ENCODE data around the gene HOXA9. TPM values are rescaled to one million over a fixed set of nuclear protein-coding genes. Genes with fewer than 3 reads are reported as not detected.

The HOXA9 gene
- total RNA-seq, 1 donor from 2014 or later, result not detected

DNA sequence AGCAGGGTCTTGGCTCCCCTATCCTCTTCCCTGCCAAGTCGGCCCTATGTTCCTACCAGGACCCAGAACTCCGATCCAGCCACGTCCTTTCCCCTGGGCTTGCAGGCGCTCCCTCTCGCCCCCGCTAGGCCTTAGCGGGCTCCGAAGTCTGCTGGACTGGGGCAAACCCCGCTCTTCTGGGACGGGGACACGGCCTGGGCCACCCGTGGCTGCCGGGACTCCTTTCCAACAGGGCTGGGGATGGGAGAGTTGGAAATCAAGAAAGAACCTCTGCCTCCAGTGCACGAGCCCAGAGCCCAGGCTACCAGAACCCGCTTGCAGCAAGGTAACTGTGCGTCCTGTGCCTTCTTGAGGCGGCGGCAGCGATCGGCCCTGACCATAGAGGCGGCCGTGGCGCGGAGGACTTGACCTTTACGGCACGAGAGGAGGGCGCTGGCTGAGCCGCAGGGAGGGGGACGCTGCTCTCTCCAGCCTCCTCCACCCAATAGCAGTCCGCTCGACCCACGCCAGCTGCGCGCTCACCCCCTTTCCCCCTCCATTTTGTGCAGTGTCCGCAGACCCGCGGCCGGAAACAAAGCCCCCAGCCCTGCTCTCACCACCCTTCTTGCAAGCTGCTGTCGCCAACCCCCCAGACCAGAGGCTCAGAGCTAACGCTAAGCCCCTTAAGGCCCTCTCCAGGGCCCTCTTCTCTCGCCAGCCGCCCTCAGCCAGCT, 26.7 kb upstream of the HOXA9 start:
- Histone ChIP-seq H3K4me1 (peaks cover 5 to 14% of the 10 kb centered on the region in 2 donors), H3K27me3 (peaks cover 48% of the 10 kb centered on the region), H3K4me3 (peak overlapping the region; percentile 45 to 47), H3K9me3 (no peaks in the 10 kb centered on the region), H3K27ac (no peak overlapping the region), H3K36me3 (no peaks in the 10 kb centered on the region)
- TF ChIP-seq, protein P1, sequence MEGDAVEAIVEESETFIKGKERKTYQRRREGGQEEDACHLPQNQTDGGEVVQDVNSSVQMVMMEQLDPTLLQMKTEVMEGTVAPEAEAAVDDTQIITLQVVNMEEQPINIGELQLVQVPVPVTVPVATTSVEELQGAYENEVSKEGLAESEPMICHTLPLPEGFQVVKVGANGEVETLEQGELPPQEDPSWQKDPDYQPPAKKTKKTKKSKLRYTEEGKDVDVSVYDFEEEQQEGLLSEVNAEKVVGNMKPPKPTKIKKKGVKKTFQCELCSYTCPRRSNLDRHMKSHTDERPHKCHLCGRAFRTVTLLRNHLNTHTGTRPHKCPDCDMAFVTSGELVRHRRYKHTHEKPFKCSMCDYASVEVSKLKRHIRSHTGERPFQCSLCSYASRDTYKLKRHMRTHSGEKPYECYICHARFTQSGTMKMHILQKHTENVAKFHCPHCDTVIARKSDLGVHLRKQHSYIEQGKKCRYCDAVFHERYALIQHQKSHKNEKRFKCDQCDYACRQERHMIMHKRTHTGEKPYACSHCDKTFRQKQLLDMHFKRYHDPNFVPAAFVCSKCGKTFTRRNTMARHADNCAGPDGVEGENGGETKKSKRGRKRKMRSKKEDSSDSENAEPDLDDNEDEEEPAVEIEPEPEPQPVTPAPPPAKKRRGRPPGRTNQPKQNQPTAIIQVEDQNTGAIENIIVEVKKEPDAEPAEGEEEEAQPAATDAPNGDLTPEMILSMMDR (IDR thresholded peaks at IDR 0.05), result no peak
- DNase-seq (ENCODE audit: low spot score in 2 of 2), result peak in 1 of 2 donors; percentile 62
- intact Hi-C loops (cut with DNase I), result loop anchor here (10.0 kb wide), 2 partner anchors 583 to 1223 kb away; partner anchors contain the start of gene CREB5

DNA sequence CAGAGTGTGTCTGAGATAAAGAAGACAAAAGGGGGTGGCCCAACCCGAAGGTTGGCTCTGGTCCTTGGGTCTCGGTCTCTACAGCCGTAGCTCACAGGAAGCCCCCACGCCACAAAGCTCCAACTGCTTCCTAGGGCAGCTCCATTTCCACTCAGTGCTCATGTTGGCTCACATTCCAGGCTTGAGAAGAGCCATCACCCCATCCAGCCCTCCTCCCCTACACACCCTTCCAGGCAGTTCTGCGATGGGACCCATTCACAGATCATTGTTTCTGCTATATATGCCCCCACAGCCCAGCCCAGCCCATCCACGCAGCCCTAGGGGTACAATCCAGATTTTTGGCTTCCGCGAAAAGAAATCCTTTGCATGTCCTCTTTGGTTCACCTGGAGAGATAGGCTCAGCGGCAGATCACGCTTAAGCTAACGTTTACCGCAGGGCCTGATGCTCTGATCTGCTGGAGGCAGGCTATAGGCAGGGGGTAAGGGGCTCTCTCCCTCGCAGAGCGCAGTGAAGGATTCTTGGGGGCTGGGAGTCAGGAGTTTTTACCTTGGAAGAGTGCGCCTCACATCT, 25.9 kb upstream of the HOXA9 start:
- peaks cover 43% of the 10 kb centered on the region for H3K27me3 ChIP-seq
- peaks cover 5 to 14% of the 10 kb centered on the region in 2 donors for H3K4me1 ChIP-seq
- intact Hi-C loops (cut with DNase I), result loop anchor here (10.0 kb wide), 2 partner anchors 584 to 1224 kb away; partner anchors contain the start of gene CREB5
- no peaks in the 10 kb centered on the region for H3K9me3 ChIP-seq
- H3K36me3 ChIP-seq, result no peaks in the 10 kb centered on the region
- TF ChIP-seq, protein P1 (IDR thresholded peaks at IDR 0.05), result no peak
- H3K4me3 ChIP-seq, result no peak overlapping the region
- DNase-seq (ENCODE audit: low spot score in 2 of 2), result peak in 1 of 2 donors; percentile 61
- H3K27ac ChIP-seq, result no peak overlapping the region

DNA sequence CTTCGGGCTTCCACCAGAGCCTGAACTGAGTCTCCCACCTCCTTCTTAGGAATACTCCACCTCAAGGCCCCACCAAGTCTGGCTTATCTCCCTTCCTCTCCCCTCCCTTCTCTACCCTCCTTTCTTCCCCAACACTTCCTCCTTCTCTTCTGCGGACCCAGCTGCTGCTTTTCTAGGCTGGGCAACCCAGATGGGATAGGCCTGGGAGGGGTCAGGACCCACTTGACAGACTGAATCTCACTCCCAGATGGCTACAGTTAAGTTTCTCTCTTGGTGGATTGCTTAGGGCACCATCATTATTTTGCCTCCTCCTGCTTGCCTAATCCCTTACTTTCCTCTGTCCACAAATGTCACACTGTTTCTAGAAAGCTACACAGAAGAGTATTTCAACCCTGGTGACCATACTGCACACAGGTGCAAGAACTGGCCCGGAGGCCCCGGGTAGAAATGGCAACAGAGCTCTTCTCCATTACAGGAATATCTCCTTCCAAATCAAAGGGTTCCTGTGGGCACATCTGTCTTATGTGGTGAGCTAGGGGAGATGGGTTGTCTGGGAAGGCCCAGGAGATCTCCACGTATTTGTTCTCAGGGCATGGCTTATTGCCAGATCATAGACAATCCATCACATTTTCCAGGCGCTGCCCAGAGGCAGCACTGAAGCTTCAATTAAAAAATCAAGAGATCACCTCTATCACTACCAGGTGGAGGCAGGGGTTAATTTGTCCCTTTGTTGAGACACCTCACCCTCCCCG, 24.8 kb upstream of the HOXA9 start:
- H3K4me3 ChIP-seq, result no peak overlapping the region
- H3K27me3 ChIP-seq, result peaks cover 51% of the 10 kb centered on the region
- H3K9me3 ChIP-seq, result no peaks in the 10 kb centered on the region
- H3K4me1 ChIP-seq, result peaks cover 5 to 14% of the 10 kb centered on the region in 2 donors
- TF ChIP-seq, protein P1 (IDR thresholded peaks at IDR 0.05), result no peak
- H3K36me3 ChIP-seq, result no peaks in the 10 kb centered on the region
- intact Hi-C loops (cut with DNase I), result loop anchor here (5.0 to 10.0 kb wide), 3 partner anchors 585 to 1323 kb away; partner anchors contain the start of gene CREB5
- no peak overlapping the region for H3K27ac ChIP-seq
- DNase-seq (ENCODE audit: low spot score in 2 of 2), result peak in 1 of 2 donors; percentile 39

DNA sequence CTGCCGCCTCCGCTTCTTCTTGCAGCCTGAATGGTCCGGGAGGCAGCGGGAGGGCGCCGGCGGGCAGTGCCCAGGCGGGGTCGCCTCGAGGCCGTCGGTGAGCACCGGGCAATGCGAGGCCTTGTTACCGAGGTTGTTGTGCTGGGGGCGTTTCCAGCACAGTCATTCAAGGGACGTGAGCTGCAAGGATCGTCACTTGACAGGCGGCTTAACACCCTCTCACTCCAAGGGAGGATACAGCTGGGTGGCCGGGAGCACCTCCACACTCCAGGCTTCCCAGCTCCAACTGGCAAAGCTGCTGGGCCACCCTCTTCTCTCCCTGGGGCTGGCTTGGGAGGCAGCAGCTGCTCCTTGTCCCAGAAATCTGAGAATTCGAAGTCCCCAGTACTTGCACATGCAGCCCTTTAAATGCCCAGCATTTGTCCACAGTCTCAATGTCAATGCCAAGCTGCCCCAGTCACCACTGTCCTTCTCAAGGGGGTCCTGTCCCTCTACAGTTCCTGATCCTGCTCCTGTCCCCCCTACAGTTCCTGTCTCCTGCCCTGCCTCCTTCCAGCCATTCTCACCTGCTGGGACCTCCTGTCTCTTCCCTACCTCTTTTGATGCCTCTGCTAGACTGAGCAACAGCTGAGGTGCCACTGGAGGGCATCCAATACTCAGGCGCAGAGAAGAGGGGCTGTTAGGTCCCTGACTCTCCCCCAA, 24.1 kb upstream of the HOXA9 start:
- TF ChIP-seq, protein P1 (IDR thresholded peaks at IDR 0.05), result no peak
- peaks cover 5 to 16% of the 10 kb centered on the region in 2 donors for H3K4me1 ChIP-seq
- H3K27me3 ChIP-seq, result peaks cover 51% of the 10 kb centered on the region
- H3K9me3 ChIP-seq, result no peaks in the 10 kb centered on the region
- no peak overlapping the region for H3K27ac ChIP-seq
- intact Hi-C loops (cut with DNase I), result loop anchor here (5.0 kb wide), 1 partner anchor 1322 kb away; no protein-coding TSS in a partner anchor
- peak in 1 of 2 donors; percentile 58 for DNase-seq (ENCODE audit: low spot score in 2 of 2)
- peak overlapping the region in 1 of 2 donors; percentile 34 for H3K4me3 ChIP-seq
- H3K36me3 ChIP-seq, result no peaks in the 10 kb centered on the region
